Neural cell (in vitro differentiated cells): Measurements from ENCODE around the gene CISH. TPM values are rescaled to one million over a fixed set of nuclear protein-coding genes. Genes with fewer than 3 reads are reported as not detected.

Source experiments
- H2AFZ ChIP-seq: fragments of 200-600, 300-800 bp; sonication (generic), shearing (Covaris generic); 2 replicates; pipeline ENCODE4 v1.6.0; 2014; ENCODE audit warnings: low read depth, mild to moderate bottlenecking, antibody characterized with exemption, low read length, moderate library complexity
- H3F3A ChIP-seq: fragments of 200-600 bp; shearing (Covaris generic); 2 replicates; pipeline ENCODE4 v1.6.1; 2016; ENCODE audit warnings: mild to moderate bottlenecking, moderate library complexity, mixed read lengths, antibody characterized with exemption, low read length; ENCODE audit not compliant: insufficient read depth, poor library complexity, severe bottlenecking
- H3K27ac ChIP-seq: fragments of 200-600, 300-800 bp; sonication (generic), shearing (Covaris generic); 2 replicates; pipeline ENCODE4 v1.5.1; 2014; ENCODE audit warnings: mild to moderate bottlenecking, low read length, moderate library complexity
- H3K27me3 ChIP-seq: fragments of 300-800, 200-600 bp; sonication (generic), shearing (Covaris generic); 2 replicates; pipeline ENCODE4 v1.6.0; 2014; ENCODE audit warnings: mild to moderate bottlenecking, low read depth, low read length, moderate library complexity; ENCODE audit not compliant: insufficient read depth
- H3K36me3 ChIP-seq: fragments of 300-800, 200-600 bp; sonication (generic), shearing (Covaris generic); 2 replicates; pipeline ENCODE4 v1.5.1; 2014; ENCODE audit warnings: mild to moderate bottlenecking, antibody characterized with exemption, low read length, moderate library complexity; ENCODE audit not compliant: insufficient read depth
- H3K4me2 ChIP-seq: fragments of 300-800, 200-600 bp; sonication (generic), shearing (Covaris generic); 2 replicates; pipeline ENCODE4 v1.6.0; 2014; ENCODE audit warnings: mild to moderate bottlenecking, low read length
- H3K4me3 ChIP-seq: fragments of 300-800, 200-600 bp; sonication (generic), shearing (Covaris generic); 2 replicates; pipeline ENCODE4 v1.5.1; 2014; ENCODE audit warnings: mild to moderate bottlenecking, low read length, moderate library complexity
- H3K79me2 ChIP-seq: fragments of 200-600 bp; shearing (Covaris generic); replicated peaks from 2 replicates; pipeline ENCODE4 v1.6.0; 2014; ENCODE audit warnings: mild to moderate bottlenecking, low read length, moderate library complexity; ENCODE audit not compliant: insufficient read depth
- H3K9ac ChIP-seq: fragments of 300-800, 200-600 bp; sonication (generic), shearing (Covaris generic); 2 replicates; pipeline ENCODE4 v1.6.1; 2016; ENCODE audit warnings: mild to moderate bottlenecking, low read length, mixed read lengths
- H3K9me2 ChIP-seq: fragments of 200-600 bp; shearing (Covaris generic); 2 replicates; pipeline ENCODE4 v1.6.1; 2016; ENCODE audit warnings: mild to moderate bottlenecking, low read length, mixed read lengths; ENCODE audit not compliant: insufficient read depth
- H3K9me3 ChIP-seq: fragments of 200-600, 300-800 bp; sonication (generic), shearing (Covaris generic); 2 replicates; pipeline ENCODE4 v1.6.1; 2016; ENCODE audit warnings: mild to moderate bottlenecking, mixed run types, low read length, moderate library complexity, mixed read lengths
- H4K20me1 ChIP-seq: fragments of 200-600 bp; shearing (Covaris generic); 2 replicates; pipeline ENCODE4 v1.6.1; 2016; ENCODE audit warnings: mild to moderate bottlenecking, mixed run types; ENCODE audit not compliant: insufficient read depth
- CTCF ChIP-seq: fragments of 450-650 bp; IDR thresholded peaks from 2 replicates; pipeline ENCODE4 v1.5.1; 2014; ENCODE audit warnings: antibody characterized with exemption, mild to moderate bottlenecking, moderate library complexity; ENCODE audit not compliant: poor library complexity, severe bottlenecking
- EP300 ChIP-seq: fragments of 450-650 bp; conservative IDR thresholded peaks from 2 replicates; pipeline ENCODE4 v1.6.1; 2014; ENCODE audit warnings: antibody characterized with exemption, mild to moderate bottlenecking, moderate library complexity; ENCODE audit not compliant: poor library complexity, severe bottlenecking
- EZH2 ChIP-seq: fragments of 200-600, 300-800 bp; shearing (Covaris generic), sonication (generic); IDR thresholded peaks from 2 replicates; pipeline ENCODE4 v1.6.1; 2014; ENCODE audit warnings: antibody characterized with exemption, low read length, borderline replicate concordance, mild to moderate bottlenecking; ENCODE audit not compliant: insufficient read depth, poor library complexity, severe bottlenecking
- MXI1 ChIP-seq: fragments of 450-650 bp; conservative IDR thresholded peaks from 2 replicates; pipeline ENCODE4 v1.6.1; 2014; ENCODE audit warnings: antibody characterized with exemption, mild to moderate bottlenecking; ENCODE audit not compliant: poor library complexity, severe bottlenecking
- POLR2AphosphoS5 ChIP-seq: IDR thresholded peaks from 2 replicates; pipeline ENCODE4 v1.6.1; 2012
- RAD21 ChIP-seq: fragments of 450-650 bp; conservative IDR thresholded peaks from 2 replicates; pipeline ENCODE4 v1.6.1; 2014; ENCODE audit warnings: antibody characterized with exemption, mild to moderate bottlenecking, moderate library complexity
- SMC3 ChIP-seq: fragments of 450-650 bp; conservative IDR thresholded peaks from 2 replicates; pipeline ENCODE4 v1.6.1; 2014; ENCODE audit warnings: antibody characterized with exemption, mild to moderate bottlenecking, moderate library complexity; ENCODE audit not compliant: poor library complexity
- TAF1 ChIP-seq: IDR thresholded peaks from 2 replicates; pipeline ENCODE4 v1.6.1; 2012; ENCODE audit warnings: low read depth
- polyA plus RNA-seq: library from polyadenylated mRNA; depleted of rRNA; stranded (reverse); fragments of >200 nt; gene quantifications from 2 replicates; pipeline ENCODE4 v1.2.3, GENCODE V29; 2014
- TF ChIP-seq, protein P1 (sequence below): IDR thresholded peaks from 2 replicates; pipeline ENCODE4 v1.6.1; 2012; ENCODE audit warnings: borderline replicate concordance

The CISH gene
- polyA plus RNA-seq, 1 donor from 2014 or later = not detected

GRCh38 chr3:50645378-50645777, 33.8 kb upstream of the CISH start:
- no peaks in the 10 kb centered on the region for H3K9me2 ChIP-seq
- H3K4me2 ChIP-seq = no peak overlapping the region
- H3K9ac ChIP-seq = no peak overlapping the region
- no peak overlapping the region for H3K27ac ChIP-seq
- TF ChIP-seq MXI1 (no peak), TAF1 (no peak), RAD21 (no peak), EZH2 (no peak), POLR2AphosphoS5 (no peak), CTCF (no peak), EP300 (no peak), SMC3 (no peak)
- TF ChIP-seq, protein P1, sequence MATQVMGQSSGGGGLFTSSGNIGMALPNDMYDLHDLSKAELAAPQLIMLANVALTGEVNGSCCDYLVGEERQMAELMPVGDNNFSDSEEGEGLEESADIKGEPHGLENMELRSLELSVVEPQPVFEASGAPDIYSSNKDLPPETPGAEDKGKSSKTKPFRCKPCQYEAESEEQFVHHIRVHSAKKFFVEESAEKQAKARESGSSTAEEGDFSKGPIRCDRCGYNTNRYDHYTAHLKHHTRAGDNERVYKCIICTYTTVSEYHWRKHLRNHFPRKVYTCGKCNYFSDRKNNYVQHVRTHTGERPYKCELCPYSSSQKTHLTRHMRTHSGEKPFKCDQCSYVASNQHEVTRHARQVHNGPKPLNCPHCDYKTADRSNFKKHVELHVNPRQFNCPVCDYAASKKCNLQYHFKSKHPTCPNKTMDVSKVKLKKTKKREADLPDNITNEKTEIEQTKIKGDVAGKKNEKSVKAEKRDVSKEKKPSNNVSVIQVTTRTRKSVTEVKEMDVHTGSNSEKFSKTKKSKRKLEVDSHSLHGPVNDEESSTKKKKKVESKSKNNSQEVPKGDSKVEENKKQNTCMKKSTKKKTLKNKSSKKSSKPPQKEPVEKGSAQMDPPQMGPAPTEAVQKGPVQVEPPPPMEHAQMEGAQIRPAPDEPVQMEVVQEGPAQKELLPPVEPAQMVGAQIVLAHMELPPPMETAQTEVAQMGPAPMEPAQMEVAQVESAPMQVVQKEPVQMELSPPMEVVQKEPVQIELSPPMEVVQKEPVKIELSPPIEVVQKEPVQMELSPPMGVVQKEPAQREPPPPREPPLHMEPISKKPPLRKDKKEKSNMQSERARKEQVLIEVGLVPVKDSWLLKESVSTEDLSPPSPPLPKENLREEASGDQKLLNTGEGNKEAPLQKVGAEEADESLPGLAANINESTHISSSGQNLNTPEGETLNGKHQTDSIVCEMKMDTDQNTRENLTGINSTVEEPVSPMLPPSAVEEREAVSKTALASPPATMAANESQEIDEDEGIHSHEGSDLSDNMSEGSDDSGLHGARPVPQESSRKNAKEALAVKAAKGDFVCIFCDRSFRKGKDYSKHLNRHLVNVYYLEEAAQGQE = no peak
- no peak overlapping the region for H3K4me3 ChIP-seq
- H4K20me1 ChIP-seq = no peaks in the 10 kb centered on the region
- H3K79me2 ChIP-seq = no peaks in the 10 kb centered on the region
- no peaks in the 10 kb centered on the region for H3F3A ChIP-seq
- no peaks in the 10 kb centered on the region for H3K27me3 ChIP-seq
- no peaks in the 10 kb centered on the region for H3K9me3 ChIP-seq
- no peaks in the 10 kb centered on the region for H3K36me3 ChIP-seq
- no peak overlapping the region for H2AFZ ChIP-seq

- Histone ChIP-seq H3K27me3 (no peaks in the 10 kb centered on the region), H3F3A (no peaks in the 10 kb centered on the region), H4K20me1 (no peaks in the 10 kb centered on the region), H3K4me3 (no peak overlapping the region), H3K4me2 (no peak overlapping the region), H3K27ac (no peak overlapping the region), H2AFZ (no peak overlapping the region), H3K9me3 (no peaks in the 10 kb centered on the region), H3K79me2 (no peaks in the 10 kb centered on the region), H3K9me2 (no peaks in the 10 kb centered on the region), H3K9ac (no peak overlapping the region), H3K36me3 (no peaks in the 10 kb centered on the region)
- no peak for TF ChIP-seq RAD21
- TF ChIP-seq EZH2 = no peak
- no peak for TF ChIP-seq MXI1
Observed at GRCh38 chr3:50644561-50644960, 33.0 kb upstream of the CISH start.

DNA sequence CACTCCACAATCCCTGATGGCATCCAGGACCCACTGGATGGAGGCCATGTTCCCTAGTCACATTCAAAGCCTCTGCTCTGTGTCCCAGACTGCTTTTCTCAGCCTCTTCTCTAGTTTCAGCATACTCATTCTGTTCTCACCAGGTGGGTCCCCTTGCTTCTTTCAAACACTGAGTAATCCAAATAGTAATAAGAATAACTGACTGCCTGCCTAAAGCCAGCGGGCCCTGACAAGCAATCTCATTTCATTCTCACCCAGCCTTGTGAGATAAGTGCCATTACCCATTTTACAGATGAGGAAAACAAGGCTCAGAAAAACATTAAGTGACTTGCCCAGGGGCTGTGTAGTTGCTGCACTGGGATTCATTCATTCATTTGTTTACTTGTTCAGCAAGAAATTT, 30.8 kb upstream of the CISH start:
- Histone ChIP-seq H3K9ac (no peak overlapping the region), H4K20me1 (no peaks in the 10 kb centered on the region)
- TF ChIP-seq CTCF = no peak
- no peak for TF ChIP-seq EP300
- TF ChIP-seq, protein P1 = no peak
- no peak for TF ChIP-seq EZH2
- TF ChIP-seq TAF1 = no peak
- TF ChIP-seq SMC3 = no peak
- no peak for TF ChIP-seq RAD21
- TF ChIP-seq POLR2AphosphoS5 = no peak
- TF ChIP-seq MXI1 = no peak

More for the DNA sequence above, 30.8 kb upstream of the CISH start:
- H3K9me3 ChIP-seq = no peaks in the 10 kb centered on the region
- no peaks in the 10 kb centered on the region for H3K9me2 ChIP-seq
- H3K36me3 ChIP-seq = no peaks in the 10 kb centered on the region
- H2AFZ ChIP-seq = no peak overlapping the region
- no peaks in the 10 kb centered on the region for H3F3A ChIP-seq
- no peak overlapping the region for H3K4me3 ChIP-seq
- H3K79me2 ChIP-seq = no peaks in the 10 kb centered on the region
- no peaks in the 10 kb centered on the region for H3K27me3 ChIP-seq
- no peak overlapping the region for H3K4me2 ChIP-seq
- no peak overlapping the region for H3K27ac ChIP-seq
